Caco-2 (cell line): Measurements from ENCODE around the gene SLC16A7. TPM values are rescaled to one million over a fixed set of nuclear protein-coding genes. Genes with fewer than 3 reads are reported as not detected.

ENCODE experiments used
- BruUV-seq: library from RNA; stranded (reverse); fragments of 400-500 nt; replicated peaks from 2 replicates; lab custom pipeline; 2021; lab: Mats Ljungman, UMichigan
- CTCF ChIA-PET: fragments of 300-600 bp; sonication (Branson Sonifier 250); formaldehyde crosslinking; loops from one replicate; lab custom pipeline; 2022; ENCODE audit warnings: antibody characterized with exemption; lab: Charles Lee
- POLR2A ChIA-PET: fragments of 300-600 bp; sonication (Branson Sonifier 250); formaldehyde crosslinking; loops from one replicate; lab custom pipeline; 2022; ENCODE audit warnings: antibody characterized with exemption; lab: Charles Lee
- DNase-seq, 2 experiments: peaks; one replicate each; pipeline versions ENCODE4 v3.0.0 to v3.0.0-alpha.2; 2020 to 2022
- H3K27me3 ChIP-seq: replicated peaks from 2 replicates; pipeline ENCODE4 v1.6.0; 2011; ENCODE audit warnings: low read length; ENCODE audit not compliant: control insufficient read depth, insufficient read depth
- H3K36me3 ChIP-seq: 2 replicates; pipeline ENCODE4 v1.5.1; 2011; ENCODE audit warnings: low read length; ENCODE audit not compliant: control insufficient read depth, insufficient read depth
- H3K4me1 ChIP-seq: fragments of 250-450 bp; sonication (Bioruptor Pico); 2 replicates; pipeline ENCODE4 v1.5.1; 2020; ENCODE audit warnings: mild to moderate bottlenecking
- H3K4me3 ChIP-seq: 2 replicates; pipeline ENCODE4 v1.5.1; 2011; ENCODE audit warnings: low read depth, mild to moderate bottlenecking, control low read depth, low read length
- H3K9me3 ChIP-seq: fragments of 250-450 bp; sonication (Bioruptor Pico); 2 replicates; pipeline ENCODE4 v1.5.1; 2020; ENCODE audit warnings: mild to moderate bottlenecking, moderate library complexity
- H3K27ac Mint-ChIP-seq: one replicate; pipeline ENCODE4 v1.8.0; 2022; ENCODE audit warnings: mixed read lengths; ENCODE audit not compliant: unreplicated experiment
- H3K27me3 Mint-ChIP-seq: one replicate; pipeline ENCODE4 v1.8.0; 2022; ENCODE audit warnings: mixed read lengths; ENCODE audit not compliant: insufficient read depth, unreplicated experiment
- H3K36me3 Mint-ChIP-seq: one replicate; pipeline ENCODE4 v1.8.0; 2022; ENCODE audit warnings: mild to moderate bottlenecking, mixed read lengths; ENCODE audit not compliant: insufficient read depth, unreplicated experiment
- H3K4me1 Mint-ChIP-seq: one replicate; pipeline ENCODE4 v1.8.0; 2022; ENCODE audit warnings: low read depth, mixed read lengths; ENCODE audit not compliant: unreplicated experiment
- H3K4me3 Mint-ChIP-seq: one replicate; pipeline ENCODE4 v1.8.0; 2022; ENCODE audit warnings: mild to moderate bottlenecking, moderate library complexity, mixed read lengths; ENCODE audit not compliant: unreplicated experiment
- H3K9me3 Mint-ChIP-seq: one replicate; pipeline ENCODE4 v1.8.0; 2022; ENCODE audit warnings: mixed read lengths; ENCODE audit not compliant: unreplicated experiment
- CTCF ChIP-seq, 2 experiments: fragments of 200-600 bp in 1 of 2; IDR thresholded peaks; 1 replicate in 1 of 2; 2 replicates in 1 of 2; pipeline versions ENCODE4 v1.5.1 to v1.8.0; 2011 to 2022; ENCODE audit warnings: antibody characterized with exemption in 1 of 2, control low read depth in 1 of 2, inconsistent platforms in 1 of 2, low read depth in 1 of 2, low read length in 1 of 2, mild to moderate bottlenecking in 1 of 2, moderate library complexity in 1 of 2; ENCODE audit not compliant: insufficient read depth in 1 of 2, severe bottlenecking in 1 of 2, unreplicated experiment in 1 of 2
- intact Hi-C: fragments of 100-400 bp; cut with micrococcal nuclease; formaldehyde crosslinking; loops from one replicate; pipeline ENCODE4 v1.10.0; 2022; ENCODE audit not compliant: unreplicated experiment
- total RNA-seq: library from RNA; stranded (reverse); gene quantifications from 2 replicates; pipeline ENCODE4 v1.2.3, GENCODE V29; 2022

Gene SLC16A7
- total RNA-seq, 1 experiment from 2014 or later, result 6.6 TPM

GRCh38 chr12:59689776-59690175 lies 93.9 kb downstream of the SLC16A7 start:
- Histone ChIP-seq H3K9me3 (no peaks in the 10 kb centered on the region), H3K4me1 (no peaks in the 10 kb centered on the region), H3K36me3 (no peaks in the 10 kb centered on the region), H3K27me3 (no peaks in the 10 kb centered on the region), H3K4me3 (no peak overlapping the region)
- no peak overlapping the region for H3K4me3 Mint-ChIP-seq
- no peaks in the 10 kb centered on the region for H3K36me3 Mint-ChIP-seq
- no peaks in the 10 kb centered on the region for H3K4me1 Mint-ChIP-seq
- ChIA-PET CTCF (no interaction called here), POLR2A (no interaction called here)
- intact Hi-C loops, result no loop called here
- no peak overlapping the region for H3K27ac Mint-ChIP-seq
- H3K27me3 Mint-ChIP-seq, result no peaks in the 10 kb centered on the region
- no TSS peak for BruUV-seq
- TF ChIP-seq CTCF (IDR thresholded peaks at IDR 0.05; ENCODE audit: insufficient read depth in 1 of 2, low read depth in 1 of 2, low read length in 1 of 2, severe bottlenecking in 1 of 2, unreplicated experiment in 1 of 2), result no peak
- H3K9me3 Mint-ChIP-seq, result peaks cover 10% of the 10 kb centered on the region
- DNase-seq, result no peak

GRCh38 chr12:59695379-59695778 lies 99.5 kb downstream of the SLC16A7 start:
- Histone ChIP-seq H3K9me3 (no peaks in the 10 kb centered on the region), H3K4me1 (no peaks in the 10 kb centered on the region), H3K27me3 (no peaks in the 10 kb centered on the region), H3K4me3 (no peak overlapping the region), H3K36me3 (no peaks in the 10 kb centered on the region)
- POLR2A ChIA-PET, result no interaction called here
- Mint-ChIP-seq H3K36me3 (no peaks in the 10 kb centered on the region), H3K4me1 (no peaks in the 10 kb centered on the region), H3K4me3 (no peak overlapping the region), H3K9me3 (peaks cover 10% of the 10 kb centered on the region), H3K27ac (no peak overlapping the region), H3K27me3 (no peaks in the 10 kb centered on the region)
- intact Hi-C loops, result no loop called here
- TF ChIP-seq CTCF (IDR thresholded peaks at IDR 0.05; ENCODE audit: insufficient read depth in 1 of 2, low read depth in 1 of 2, low read length in 1 of 2, severe bottlenecking in 1 of 2, unreplicated experiment in 1 of 2), result no peak
- CTCF ChIA-PET, result no interaction called here
- BruUV-seq, result no TSS peak
- no peak for DNase-seq

DNA sequence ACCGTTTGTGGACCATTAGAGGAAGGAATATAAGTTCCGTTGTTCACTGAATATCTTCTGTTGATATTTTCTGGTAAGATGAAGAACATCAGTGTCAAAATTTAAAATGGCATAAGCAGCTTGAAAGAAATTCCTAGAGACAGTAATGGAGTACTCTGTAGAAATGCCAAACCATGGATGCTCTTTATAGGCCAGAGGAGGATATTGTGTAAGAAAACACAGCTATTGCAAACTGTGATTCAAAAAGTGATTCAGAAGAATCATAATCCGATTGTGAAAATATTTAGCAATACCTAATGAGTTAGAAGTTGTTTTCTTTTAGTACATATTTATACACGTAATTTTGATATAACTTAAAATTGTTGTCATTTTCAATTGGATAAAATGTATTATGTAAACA lies 102.8 kb downstream of the SLC16A7 start:
- intact Hi-C loops, result no loop called here
- no peaks in the 10 kb centered on the region for H3K27me3 ChIP-seq
- Mint-ChIP-seq H3K36me3 (no peaks in the 10 kb centered on the region), H3K27me3 (no peaks in the 10 kb centered on the region), H3K9me3 (no peaks in the 10 kb centered on the region), H3K4me3 (no peak overlapping the region), H3K27ac (no peak overlapping the region), H3K4me1 (no peaks in the 10 kb centered on the region)
- no peaks in the 10 kb centered on the region for H3K9me3 ChIP-seq
- no peak for DNase-seq
- no peak overlapping the region for H3K4me3 ChIP-seq
- no TSS peak for BruUV-seq
- ChIA-PET POLR2A (no interaction called here), CTCF (no interaction called here)
- no peaks in the 10 kb centered on the region for H3K4me1 ChIP-seq
- H3K36me3 ChIP-seq, result no peaks in the 10 kb centered on the region
- TF ChIP-seq CTCF (IDR thresholded peaks at IDR 0.05; ENCODE audit: insufficient read depth in 1 of 2, low read depth in 1 of 2, low read length in 1 of 2, severe bottlenecking in 1 of 2, unreplicated experiment in 1 of 2), result no peak
